NCI-H2171 treated with DMSO at 0.1 percent for 48 hours (cell line): ENCODE measurements around the gene PPM1H.
"Not testable (repeated sequence)": the region's sequence is repeated elsewhere in the genome, so short reads cannot be mapped to it uniquely, and the experiment has no call there.

Experiments used
- DNase-seq: peaks from one replicate; lab custom pipeline; 2025; lab: John Stamatoyannopoulos, UW

The PPM1H gene

GRCh38 chr12:62732861-62733427, 202.0 kb downstream of the PPM1H start:
- no peak for DNase-seq

GRCh38 chr12:62731055-62731820, 203.7 kb downstream of the PPM1H start:
- no peak for DNase-seq

- no peak for DNase-seq
Observed at GRCh38 chr12:62730649-62731048, 204.3 kb downstream of the PPM1H start.

GRCh38 chr12:62729579-62730544, 205.1 kb downstream of the PPM1H start:
- not testable (repeated sequence) for DNase-seq

DNA sequence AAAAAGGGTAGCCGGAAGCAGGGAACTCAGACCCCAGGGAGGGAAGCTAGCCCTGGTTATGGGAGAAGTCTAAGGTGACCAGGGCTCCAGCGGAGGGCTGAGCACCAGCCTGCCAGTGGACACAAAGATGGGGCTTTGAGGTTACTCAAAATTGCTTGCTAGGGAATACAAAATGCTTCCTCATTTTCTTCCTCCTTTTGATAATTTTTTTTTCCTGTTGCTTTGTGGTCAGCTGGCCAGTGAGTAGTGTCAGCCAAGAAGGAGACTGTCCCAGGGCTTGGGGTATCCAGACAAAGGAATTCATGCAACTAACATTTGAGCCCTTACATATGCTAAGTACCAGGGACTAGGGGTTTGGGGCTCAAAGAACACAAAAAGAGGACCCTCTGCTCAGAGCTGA, 206.2 kb downstream of the PPM1H start:
- DNase-seq = no peak

DNA sequence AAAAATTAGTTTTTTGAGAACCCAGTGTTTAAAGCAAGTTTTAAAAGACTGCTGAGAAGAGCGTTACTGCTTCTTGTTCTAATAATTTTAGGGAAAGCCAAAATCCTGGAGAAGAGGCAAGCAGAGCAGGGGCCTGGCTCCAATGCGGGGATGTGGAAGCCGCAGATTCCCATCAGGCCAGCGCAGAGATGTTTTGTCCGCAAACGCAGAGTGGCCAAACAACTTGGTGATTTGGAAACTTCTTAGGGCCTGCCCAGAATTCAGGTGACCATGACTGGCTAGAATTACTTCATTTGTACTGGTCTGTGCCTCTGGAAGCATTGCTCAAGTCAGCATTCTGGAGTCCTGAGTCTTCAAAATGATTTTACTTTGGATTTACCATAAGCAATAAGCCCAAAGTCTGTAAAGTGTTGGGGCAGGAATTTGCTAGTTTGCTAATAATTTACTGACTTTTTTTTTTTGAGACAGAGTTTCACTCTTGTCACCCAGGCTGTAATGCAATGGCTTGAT, 208.4 kb downstream of the PPM1H start:
- no peak for DNase-seq

GRCh38 chr12:62725781-62726180, 209.2 kb downstream of the PPM1H start:
- no peak for DNase-seq

DNA sequence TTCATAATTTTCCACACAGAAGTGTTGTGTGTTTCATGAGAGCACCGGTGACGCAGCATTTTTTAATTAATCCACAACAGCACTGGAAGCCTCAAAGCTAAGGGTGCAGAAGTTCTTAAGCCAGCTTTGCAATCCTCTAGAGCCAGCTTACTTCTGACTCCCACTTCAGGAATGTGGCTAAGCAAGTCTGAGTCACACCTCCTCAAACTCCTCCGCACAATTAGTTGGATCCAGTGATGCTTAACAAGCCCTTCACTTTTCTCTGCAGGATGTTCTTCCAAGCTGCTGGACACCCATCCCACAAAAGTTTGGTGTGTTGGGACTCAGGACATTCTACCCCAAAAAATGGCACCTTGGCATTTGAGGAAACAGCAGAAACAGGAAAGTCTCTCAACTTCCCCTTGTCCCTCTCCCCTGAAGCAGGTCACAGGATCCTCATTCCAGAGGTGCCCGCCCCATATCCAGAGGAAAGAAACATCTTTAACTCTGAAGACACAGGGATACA, 210.0 kb downstream of the PPM1H start:
- DNase-seq = no peak

- peak; percentile 32 for DNase-seq
Observed at GRCh38 chr12:62724285-62724684, 210.7 kb downstream of the PPM1H start.

DNA sequence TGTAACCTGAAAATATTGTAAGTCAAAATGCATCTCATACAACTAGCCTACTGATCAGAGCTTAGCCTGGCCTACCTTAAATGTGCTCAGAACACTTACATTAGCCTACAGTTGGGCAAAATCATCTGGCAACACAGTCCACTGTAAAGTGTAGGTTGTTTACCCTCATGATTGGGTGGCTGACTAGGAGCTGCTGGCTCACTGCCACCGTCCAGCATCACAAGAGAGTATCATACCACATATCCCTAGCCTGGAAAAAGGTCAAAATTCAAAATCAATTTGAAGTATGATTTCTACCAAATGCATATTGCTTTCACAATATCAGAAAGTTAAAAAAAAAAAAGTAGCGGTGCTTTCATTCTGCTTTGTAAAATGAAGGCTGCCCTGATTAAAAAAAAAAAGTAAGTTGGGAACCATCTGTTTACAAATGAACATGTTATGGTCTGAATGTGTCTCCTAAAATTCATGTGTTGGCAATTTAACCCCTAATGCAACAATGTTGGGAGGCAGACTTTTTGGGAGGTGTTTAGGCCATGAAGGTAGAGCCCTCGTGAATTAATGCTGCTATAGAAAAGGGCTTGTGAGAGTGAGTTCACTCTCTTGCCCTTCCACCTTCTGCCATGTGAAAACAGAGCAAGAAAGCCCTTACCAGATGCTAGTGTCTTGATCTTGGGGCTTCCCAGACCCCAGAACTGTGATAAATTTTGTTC, 211.8 kb downstream of the PPM1H start:
- peak; percentile 68 for DNase-seq

DNA sequence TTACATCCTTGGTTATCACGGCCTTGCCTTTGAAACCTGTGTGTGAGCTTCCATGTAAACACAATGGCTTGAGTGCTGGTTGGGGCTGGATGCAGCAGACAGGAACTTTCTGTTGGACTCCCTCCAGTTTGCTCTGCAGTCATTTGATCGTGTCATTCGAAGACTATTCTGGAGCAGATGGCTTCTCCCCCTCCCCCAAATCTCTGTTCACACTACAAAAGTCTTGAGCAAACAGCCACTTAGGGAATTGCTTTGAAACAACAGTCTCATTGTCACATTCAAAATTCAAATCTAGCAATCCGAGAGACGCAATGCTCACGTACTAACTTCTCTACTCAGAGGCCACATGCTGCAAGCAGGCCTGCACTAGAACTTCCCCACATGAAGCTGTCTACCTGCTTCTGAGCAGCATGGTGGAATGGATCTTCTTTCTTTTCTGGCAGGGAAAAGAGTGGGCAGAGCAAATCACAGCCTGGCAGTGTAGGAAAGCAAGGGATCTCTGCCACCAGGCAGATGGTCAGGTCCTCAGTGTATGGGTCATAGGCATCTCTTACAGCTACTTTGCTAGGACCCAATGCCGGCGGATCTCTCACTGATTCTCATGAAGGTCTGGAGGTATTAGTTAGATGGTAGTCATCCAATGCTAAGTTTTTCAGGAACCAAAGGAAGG, 214.2 kb downstream of the PPM1H start:
- peak; percentile 96 for DNase-seq

DNA sequence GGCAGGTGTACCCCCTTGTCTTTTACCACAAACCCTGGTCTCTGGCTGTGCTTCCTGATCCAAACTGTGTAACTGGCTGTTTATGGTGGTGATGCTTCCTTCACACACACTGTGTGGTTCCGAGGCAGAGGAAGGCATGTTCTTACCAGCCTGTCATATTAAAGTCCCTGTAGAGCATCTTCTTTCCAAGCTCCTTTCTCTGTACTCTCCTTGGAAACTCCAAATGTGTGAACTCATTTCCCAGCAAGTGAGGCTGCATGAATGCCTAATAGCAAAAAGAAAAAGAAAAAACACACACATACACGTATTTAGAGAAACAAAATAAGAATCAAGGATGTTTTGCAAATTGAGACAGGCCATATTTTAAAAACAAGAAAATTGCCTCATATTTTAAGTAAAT, 214.9 kb downstream of the PPM1H start:
- peak; percentile 11 for DNase-seq

GRCh38 chr12:62718762-62719426, 216.1 kb downstream of the PPM1H start:
- no peak for DNase-seq

GRCh38 chr12:62717643-62718042, 217.3 kb downstream of the PPM1H start:
- DNase-seq = peak; percentile 64

- no peak for DNase-seq
Observed at GRCh38 chr12:62716866-62717525, 218.0 kb downstream of the PPM1H start.

GRCh38 chr12:62716037-62716436, 218.9 kb downstream of the PPM1H start:
- no peak for DNase-seq

DNA sequence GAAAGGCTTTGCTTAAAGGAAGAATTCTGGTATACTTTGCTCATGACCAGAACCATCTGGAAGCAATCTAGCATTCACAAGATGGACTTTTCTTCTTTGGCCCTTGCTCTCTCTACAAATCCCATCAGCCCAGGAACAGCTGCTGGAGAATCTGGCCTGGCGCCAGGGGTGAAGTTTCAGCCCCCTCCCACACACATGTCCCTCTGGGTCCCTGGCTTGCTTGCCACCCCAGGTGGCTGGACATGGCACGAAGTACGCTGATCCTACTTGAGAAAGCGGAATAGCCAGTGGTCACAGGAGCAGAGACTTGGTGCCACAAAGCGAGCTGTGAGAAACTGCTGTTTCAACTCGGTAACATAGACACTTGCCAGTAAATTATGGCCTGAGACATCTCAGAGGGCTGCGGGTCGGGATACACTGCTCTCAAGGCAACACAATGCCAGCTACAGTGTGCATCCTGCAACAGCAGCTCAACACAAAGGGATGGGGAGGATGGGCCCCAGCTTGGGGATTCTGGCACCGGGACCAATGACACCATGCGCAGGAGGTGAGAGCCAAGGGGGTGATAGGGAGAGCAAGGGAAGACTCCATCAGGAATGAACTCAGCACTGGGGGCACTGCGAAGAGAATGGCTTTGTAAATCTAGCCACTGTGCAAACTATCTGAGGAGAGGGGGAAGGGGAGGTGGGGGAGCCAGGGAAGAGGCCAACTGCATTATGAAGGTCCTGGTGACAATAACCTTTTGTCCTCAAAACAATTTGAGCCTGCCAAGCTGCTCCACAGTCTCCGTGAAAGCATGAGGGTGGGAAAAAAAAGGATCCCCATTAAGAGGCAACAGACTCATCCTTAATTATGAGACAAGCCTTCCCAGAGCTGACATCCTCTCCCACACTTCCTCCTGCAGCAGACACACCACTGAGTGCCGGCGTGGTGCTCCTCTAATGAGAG, 219.9 kb downstream of the PPM1H start:
- no peak for DNase-seq

GRCh38 chr12:62714181-62714773, 220.7 kb downstream of the PPM1H start:
- no peak for DNase-seq
